H9 (cell line): Measurements from ENCODE around the gene SMDT1. TPM values are rescaled to one million over a fixed set of nuclear protein-coding genes. Genes with fewer than 3 reads are reported as not detected.
"Not testable (repeated sequence)": the region's sequence is repeated elsewhere in the genome, so short reads cannot be mapped to it uniquely, and the experiment has no call there.

Experiments used
- DNase-seq: peaks from one replicate; pipeline ENCODE4 v3.0.0-alpha.2; 2017
- H2AFZ ChIP-seq: one replicate; pipeline ENCODE4 v1.6.1; 2013; ENCODE audit warnings: mild to moderate bottlenecking, low read length, control low read depth, moderate library complexity
- H2AK5ac ChIP-seq: 2 replicates; pipeline ENCODE4 v1.6.1; 2013; ENCODE audit warnings: low read length, control low read depth, mixed read lengths; ENCODE audit not compliant: insufficient read length
- H2BK120ac ChIP-seq: one replicate; pipeline ENCODE4 v1.6.1; 2013; ENCODE audit warnings: low read depth, mild to moderate bottlenecking, low read length, control low read depth, inconsistent platforms; ENCODE audit not compliant: poor library complexity, severe bottlenecking
- H2BK12ac ChIP-seq: 2 replicates; pipeline ENCODE4 v1.6.1; 2013; ENCODE audit warnings: low read length, control low read depth, mixed read lengths, low read depth; ENCODE audit not compliant: insufficient read length
- H2BK15ac ChIP-seq: 2 replicates; pipeline ENCODE4 v1.6.1; 2013; ENCODE audit warnings: low read depth, low read length, control low read depth
- H2BK20ac ChIP-seq: one replicate; pipeline ENCODE4 v1.6.1; 2013; ENCODE audit warnings: low read depth, mild to moderate bottlenecking, low read length, control low read depth, inconsistent platforms; ENCODE audit not compliant: poor library complexity, severe bottlenecking
- H2BK5ac ChIP-seq: 2 replicates; pipeline ENCODE4 v1.6.1; 2013; ENCODE audit warnings: low read length, control low read depth, mixed read lengths; ENCODE audit not compliant: insufficient read length
- H3K14ac ChIP-seq: 2 replicates; pipeline ENCODE4 v1.6.1; 2013; ENCODE audit warnings: low read length, control low read depth; ENCODE audit not compliant: insufficient read depth
- H3K18ac ChIP-seq: 2 replicates; pipeline ENCODE4 v1.6.1; 2013; ENCODE audit warnings: low read depth, mild to moderate bottlenecking, mixed read lengths, low read length, control low read depth; ENCODE audit not compliant: insufficient read length
- H3K23ac ChIP-seq: 2 replicates; pipeline ENCODE4 v1.6.1; 2013; ENCODE audit warnings: low read length, control low read depth, mixed read lengths, low read depth; ENCODE audit not compliant: insufficient read length
- H3K23me2 ChIP-seq: 2 replicates; pipeline ENCODE4 v1.6.1; 2013; ENCODE audit warnings: low read depth, mild to moderate bottlenecking, mixed read lengths, low read length, control low read depth; ENCODE audit not compliant: insufficient read length, poor library complexity, severe bottlenecking
- H3K27ac ChIP-seq: 2 replicates; pipeline ENCODE4 v1.5.1; 2013; ENCODE audit warnings: low read length, control low read depth, mixed read lengths, low read depth; ENCODE audit not compliant: insufficient read length
- H3K27me3 ChIP-seq: 2 replicates; pipeline ENCODE4 v1.6.1; 2013; ENCODE audit warnings: low read length, control low read depth, inconsistent platforms; ENCODE audit not compliant: insufficient read depth
- H3K4ac ChIP-seq: 2 replicates; pipeline ENCODE4 v1.6.1; 2013; ENCODE audit warnings: low read depth, mild to moderate bottlenecking, control low read depth, inconsistent platforms, low read length, moderate library complexity
- H3K4me1 ChIP-seq: 2 replicates; pipeline ENCODE4 v1.6.1; 2013; ENCODE audit warnings: low read length, control low read depth, inconsistent platforms; ENCODE audit not compliant: insufficient read depth
- H3K4me2 ChIP-seq: 2 replicates; pipeline ENCODE4 v1.6.1; 2013; ENCODE audit warnings: low read length, control low read depth, mixed read lengths; ENCODE audit not compliant: insufficient read length, insufficient read depth
- H3K56ac ChIP-seq: 2 replicates; pipeline ENCODE4 v1.6.1; 2013; ENCODE audit warnings: low read depth, mild to moderate bottlenecking, mixed read lengths, low read length, control low read depth; ENCODE audit not compliant: insufficient read length
- H3K79me1 ChIP-seq: 2 replicates; pipeline ENCODE4 v1.6.1; 2013; ENCODE audit warnings: low read depth, mild to moderate bottlenecking, moderate library complexity, low read length, control low read depth, inconsistent platforms; ENCODE audit not compliant: insufficient read depth, poor library complexity, severe bottlenecking
- H3K79me2 ChIP-seq: 2 replicates; pipeline ENCODE4 v1.6.1; 2013; ENCODE audit warnings: low read length, control low read depth, inconsistent platforms; ENCODE audit not compliant: insufficient read depth
- H3K9ac ChIP-seq: 2 replicates; pipeline ENCODE4 v1.6.1; 2013; ENCODE audit warnings: low read length, control low read depth, mixed read lengths; ENCODE audit not compliant: insufficient read length; ENCODE audit errors: extremely low read depth
- H3K9me3 ChIP-seq: one replicate; pipeline ENCODE4 v1.6.1; 2013; ENCODE audit warnings: low read depth, low read length, inconsistent platforms; ENCODE audit not compliant: control insufficient read depth
- H3T11ph ChIP-seq: one replicate; pipeline ENCODE4 v1.6.1; 2013; ENCODE audit warnings: mild to moderate bottlenecking, low read length, control low read depth, inconsistent platforms
- H4K20me1 ChIP-seq: one replicate; pipeline ENCODE4 v1.6.1; 2013; ENCODE audit not compliant: control insufficient read depth, insufficient read length, insufficient read depth
- H4K5ac ChIP-seq: 2 replicates; pipeline ENCODE4 v1.6.1; 2013; ENCODE audit warnings: low read depth, mild to moderate bottlenecking, mixed read lengths, low read length, control low read depth; ENCODE audit not compliant: insufficient read length
- H4K8ac ChIP-seq: replicated peaks from 2 replicates; pipeline ENCODE4 v1.6.1; 2013; ENCODE audit warnings: low read length, control low read depth, mixed read lengths, low read depth; ENCODE audit not compliant: insufficient read length
- H4K91ac ChIP-seq: 2 replicates; pipeline ENCODE4 v1.6.1; 2013; ENCODE audit warnings: low read depth, mild to moderate bottlenecking, moderate library complexity, mixed read lengths, low read length, control low read depth; ENCODE audit not compliant: insufficient read length
- H3K27ac Mint-ChIP-seq, 3 experiments: 2 replicates in 2 of 3; 3 replicates in 1 of 3; pipeline ENCODE4 v1.8.0; 2020 to 2021; ENCODE audit warnings: mixed read lengths in 3 of 3, mild to moderate bottlenecking in 1 of 3, moderate library complexity in 1 of 3
- H3K27me3 Mint-ChIP-seq: 2 replicates; pipeline ENCODE4 v1.8.0; 2021; ENCODE audit warnings: low read depth, mild to moderate bottlenecking, moderate library complexity, mixed read lengths
- H3K36me3 Mint-ChIP-seq, 3 experiments: 2 replicates in 2 of 3; 3 replicates in 1 of 3; pipeline ENCODE4 v1.8.0; 2020 to 2021; ENCODE audit warnings: low read depth in 3 of 3, mixed read lengths in 3 of 3; ENCODE audit not compliant: insufficient read depth in 1 of 3
- H3K4me1 Mint-ChIP-seq, 2 experiments: 2 replicates each; pipeline ENCODE4 v1.8.0; 2020; ENCODE audit warnings: mixed read lengths in 2 of 2
- H3K4me3 Mint-ChIP-seq, 2 experiments: 2 replicates in 1 of 2; 3 replicates in 1 of 2; pipeline ENCODE4 v1.8.0; 2020 to 2021; ENCODE audit warnings: mild to moderate bottlenecking in 2 of 2, mixed read lengths in 2 of 2, moderate library complexity in 1 of 2
- H3K9me3 Mint-ChIP-seq, 2 experiments: 2 replicates in 1 of 2; 3 replicates in 1 of 2; pipeline ENCODE4 v1.8.0; 2020; ENCODE audit warnings: mild to moderate bottlenecking in 2 of 2, mixed read lengths in 2 of 2, moderate library complexity in 1 of 2
- WGBS: extraction: QIAGEN DNeasy Blood & Tissue Kit; methylation state at CpG from one replicate; pipeline ENCODE4 v1.1.7; 2013; ENCODE audit warnings: missing lambda C conversion rate, low lambda C conversion rate, mixed read lengths; ENCODE audit not compliant: insufficient read length; ENCODE audit errors: extremely low coverage; 5-methylcytosine and 5-hydroxymethylcytosine counted together
- total RNA-seq: library from RNA; stranded (reverse); gene quantifications from 2 replicates; pipeline ENCODE4 v1.2.1, GENCODE V29; 2021

SMDT1 gene
- total RNA-seq, 1 experiment from 2014 or later: 45.0 TPM

DNA sequence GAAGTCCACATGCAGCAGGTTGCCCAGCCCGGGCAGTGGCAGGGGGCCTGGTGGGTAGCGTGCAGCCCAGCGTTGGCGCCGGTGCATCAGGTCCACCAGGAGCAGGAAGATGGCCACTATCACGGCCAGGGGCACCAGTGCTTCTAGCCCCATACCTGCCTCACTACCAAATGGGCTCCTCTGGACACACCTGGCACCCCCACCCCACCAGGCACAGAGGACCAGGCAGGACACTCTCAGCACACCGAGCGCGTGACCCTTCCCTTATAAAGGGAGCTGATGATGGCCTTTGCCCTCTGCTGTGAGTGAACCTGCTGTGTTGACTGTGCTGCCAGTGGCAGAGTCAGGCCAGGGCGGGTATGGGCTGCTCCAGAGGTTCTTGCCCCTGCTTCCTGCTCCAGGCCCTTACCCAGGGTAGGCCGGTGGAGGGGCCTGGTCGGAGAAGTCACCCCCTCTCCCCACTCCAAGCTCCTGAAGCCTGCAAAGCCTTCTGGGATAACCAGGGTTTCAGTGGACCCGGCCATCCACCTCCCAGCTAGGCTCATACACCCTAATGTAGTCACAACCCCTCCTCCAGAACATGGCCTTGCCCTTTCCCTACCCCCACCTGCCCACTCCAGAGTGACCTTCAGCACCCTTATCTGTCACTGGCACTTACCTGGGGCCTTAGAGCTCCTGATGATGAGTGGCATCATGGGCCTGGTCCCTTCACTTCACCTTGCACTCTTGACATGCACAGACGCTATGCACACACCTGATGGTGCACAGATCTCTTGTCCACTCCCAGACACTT lies 51.3 kb downstream of the SMDT1 start, which contains the start of gene CYP2D6:
Gene CYP2D6, minus strand, starts transcription at position 172 of the 793 bp plus-strand sequence. Its CDS starts 19 bp downstream, at position 153.
- not testable (repeated sequence) for H2BK12ac ChIP-seq, H3K23ac ChIP-seq, H3K9me3 Mint-ChIP-seq, H3K9ac ChIP-seq, H3K4me2 ChIP-seq, H3K79me2 ChIP-seq, H4K5ac ChIP-seq, H2BK15ac ChIP-seq, H3K56ac ChIP-seq, H2BK120ac ChIP-seq, H3K4me3 Mint-ChIP-seq, H3K4me1 Mint-ChIP-seq, DNase-seq, H3K79me1 ChIP-seq, H3T11ph ChIP-seq, H3K18ac ChIP-seq, H3K23me2 ChIP-seq, H3K27ac ChIP-seq, H2BK5ac ChIP-seq, H3K27ac Mint-ChIP-seq, H2BK20ac ChIP-seq, H2AK5ac ChIP-seq, H3K14ac ChIP-seq, H3K4ac ChIP-seq, H4K8ac ChIP-seq, H4K91ac ChIP-seq, H3K27me3 ChIP-seq, H3K9me3 ChIP-seq, H4K20me1 ChIP-seq, H3K4me1 ChIP-seq, H2AFZ ChIP-seq
- peaks cover 35% of the 10 kb centered on the region for H3K27me3 Mint-ChIP-seq
- H3K36me3 Mint-ChIP-seq: peaks cover 0 to 10% (median 3%) of the 10 kb centered on the region in 3 experiments; a peak in 5 of 7 replicates
- WGBS: no CpG with 5 or more reads among the region's 14 CpGs
